GM18517 (cell line): Measurements from ENCODE around the gene PTPRN2.
"Not testable (repeated sequence)": the region's sequence is repeated elsewhere in the genome, so short reads cannot be mapped to it uniquely, and the experiment has no call there.

Experiments used
- ATAC-seq: cut with Tn5 transposase; IDR thresholded peaks from one replicate; pipeline ENCODE4 v1.9.1; 2021; ENCODE audit warnings: mild to moderate bottlenecking, moderate library complexity; ENCODE audit not compliant: unreplicated experiment

PTPRN2 gene

GRCh38 chr7:157565981-157566630 is 1021.5 kb downstream of the PTPRN2 start:
- no peak for ATAC-seq

GRCh38 chr7:157565201-157565626 is 1022.4 kb downstream of the PTPRN2 start:
- ATAC-seq: no peak

GRCh38 chr7:157564517-157565177 is 1023.0 kb downstream of the PTPRN2 start:
- no peak for ATAC-seq

GRCh38 chr7:157563467-157564135 is 1024.0 kb downstream of the PTPRN2 start:
- ATAC-seq: not testable (repeated sequence)

GRCh38 chr7:157562522-157563398 is 1024.9 kb downstream of the PTPRN2 start:
- not testable (repeated sequence) for ATAC-seq

- no peak for ATAC-seq
Observed at GRCh38 chr7:157561816-157562410, 1025.7 kb downstream of the PTPRN2 start.

- ATAC-seq: no peak
Observed at GRCh38 chr7:157561523-157561785, 1026.2 kb downstream of the PTPRN2 start.

GRCh38 chr7:157560710-157561522 is 1026.7 kb downstream of the PTPRN2 start:
- ATAC-seq: no peak

GRCh38 chr7:157560258-157560654 is 1027.4 kb downstream of the PTPRN2 start:
- no peak for ATAC-seq

GRCh38 chr7:157559596-157560257 is 1027.9 kb downstream of the PTPRN2 start:
- ATAC-seq: no peak

- no peak for ATAC-seq
Observed at GRCh38 chr7:157558875-157559595, 1028.6 kb downstream of the PTPRN2 start.

- no peak for ATAC-seq
Observed at GRCh38 chr7:157558516-157558874, 1029.1 kb downstream of the PTPRN2 start.

GRCh38 chr7:157558061-157558460 is 1029.6 kb downstream of the PTPRN2 start:
- no peak for ATAC-seq

- ATAC-seq: no peak
Observed at GRCh38 chr7:157557263-157557662, 1030.4 kb downstream of the PTPRN2 start.

- no peak for ATAC-seq
Observed at GRCh38 chr7:157556642-157556944, 1031.0 kb downstream of the PTPRN2 start.

GRCh38 chr7:157555944-157556641 is 1031.5 kb downstream of the PTPRN2 start:
- ATAC-seq: no peak

- ATAC-seq: no peak
Observed at GRCh38 chr7:157555313-157555712, 1032.3 kb downstream of the PTPRN2 start.

- no peak for ATAC-seq
Observed at GRCh38 chr7:157554393-157555238, 1033.0 kb downstream of the PTPRN2 start.
